Cardiac muscle cell (in vitro differentiated cells and primary cell): ENCODE measurements around the gene INTS15. TPM values are rescaled to one million over a fixed set of nuclear protein-coding genes. Genes with fewer than 3 reads are reported as not detected.

Experiments
- DNase-seq, 2 donors: peaks; one replicate each; pipeline versions ENCODE4 v3.0.0 to v3.0.0-alpha.2; 2010 to 2017; ENCODE audit warnings: low read depth in 1 of 2, low spot score in 1 of 2
- H3K27ac ChIP-seq: fragments of 200-600 bp; sonication (generic); 2 replicates; pipeline ENCODE4 v1.5.1; 2016
- H3K27me3 ChIP-seq: fragments of 200-600 bp; sonication (generic); 2 replicates; pipeline ENCODE4 v1.6.0; 2016; ENCODE audit warnings: control low read depth
- H3K36me3 ChIP-seq: fragments of 200-600 bp; sonication (generic); 2 replicates; pipeline ENCODE4 v1.5.1; 2016; ENCODE audit warnings: control low read depth
- H3K4me1 ChIP-seq: fragments of 200-600 bp; sonication (generic); 2 replicates; pipeline ENCODE4 v1.8.1; 2017; ENCODE audit warnings: low read depth, mild to moderate bottlenecking, mixed run types
- H3K4me3 ChIP-seq: fragments of 200-600 bp; sonication (generic); 2 replicates; pipeline ENCODE4 v1.5.1; 2016; ENCODE audit warnings: mild to moderate bottlenecking
- H3K9me3 ChIP-seq: fragments of 200-600 bp; sonication (generic); 2 replicates; pipeline ENCODE4 v1.5.1; 2017; ENCODE audit warnings: low read depth, mild to moderate bottlenecking, control low read depth
- CTCF ChIP-seq: IDR thresholded peaks from 2 replicates; pipeline ENCODE4 v1.5.1; 2012; ENCODE audit warnings: low read depth, mild to moderate bottlenecking, low read length
- polyA plus RNA-seq: library from polyadenylated mRNA; unstranded; fragments of >200 nt; fragmentation: Nextera tagmentation; extraction: Ambion mirVana; gene quantifications from 2 replicates; pipeline ENCODE4 v1.2.1, GENCODE V29; 2016
- total RNA-seq: library from RNA; depleted of rRNA; stranded (reverse); fragments of >200 nt; gene quantifications from 2 replicates; pipeline ENCODE4 v1.2.3, GENCODE V29; 2016

The INTS15 gene
- total and polyA plus RNA-seq, 2 experiments from 2014 or later, result 25.9 to 37.8 TPM

GRCh38 chr7:6648066-6648814, 58.4 kb downstream of the INTS15 start:
- no peak for TF ChIP-seq CTCF
- no peaks in the 10 kb centered on the region for H3K9me3 ChIP-seq
- no peak for DNase-seq
- no peak overlapping the region for H3K27ac ChIP-seq
- H3K4me3 ChIP-seq, result no peak overlapping the region
- no peaks in the 10 kb centered on the region for H3K4me1 ChIP-seq
- no peaks in the 10 kb centered on the region for H3K27me3 ChIP-seq
- H3K36me3 ChIP-seq, result peaks cover 22% of the 10 kb centered on the region

- H3K4me3 ChIP-seq, result no peak overlapping the region
- no peak for DNase-seq
- no peak for TF ChIP-seq CTCF
- no peaks in the 10 kb centered on the region for H3K27me3 ChIP-seq
- no peaks in the 10 kb centered on the region for H3K4me1 ChIP-seq
- peaks cover 22% of the 10 kb centered on the region for H3K36me3 ChIP-seq
- no peak overlapping the region for H3K27ac ChIP-seq
- no peaks in the 10 kb centered on the region for H3K9me3 ChIP-seq
These were observed 58.9 kb downstream of the INTS15 start for GRCh38 chr7:6648815-6649104.

- Histone ChIP-seq H3K36me3 (peaks cover 28% of the 10 kb centered on the region), H3K27me3 (no peaks in the 10 kb centered on the region), H3K27ac (no peak overlapping the region), H3K9me3 (no peaks in the 10 kb centered on the region), H3K4me3 (no peak overlapping the region), H3K4me1 (no peaks in the 10 kb centered on the region)
- no peak for TF ChIP-seq CTCF
- no peak for DNase-seq
These were observed 59.6 kb downstream of the INTS15 start for GRCh38 chr7:6649241-6649961.

GRCh38 chr7:6650086-6650485, 60.3 kb downstream of the INTS15 start:
- Histone ChIP-seq H3K4me1 (no peaks in the 10 kb centered on the region), H3K9me3 (no peaks in the 10 kb centered on the region), H3K4me3 (no peak overlapping the region), H3K27ac (no peak overlapping the region), H3K27me3 (no peaks in the 10 kb centered on the region), H3K36me3 (peaks cover 29% of the 10 kb centered on the region)
- TF ChIP-seq CTCF, result no peak
- DNase-seq, result no peak

GRCh38 chr7:6650521-6651011, 60.7 kb downstream of the INTS15 start:
- no peak overlapping the region for H3K4me3 ChIP-seq
- no peak overlapping the region for H3K27ac ChIP-seq
- DNase-seq, result no peak
- no peaks in the 10 kb centered on the region for H3K9me3 ChIP-seq
- peaks cover 33% of the 10 kb centered on the region for H3K36me3 ChIP-seq
- H3K27me3 ChIP-seq, result no peaks in the 10 kb centered on the region
- TF ChIP-seq CTCF, result no peak
- H3K4me1 ChIP-seq, result no peaks in the 10 kb centered on the region
